Sigmoid colon (tissue), 4 donors: ENCODE results near the gene WASF2.
"Not testable (repeated sequence)": the region's sequence is repeated elsewhere in the genome, so short reads cannot be mapped to it uniquely, and the experiment has no call there.

Experiments used
- CTCF ChIP-seq, 4 experiments: fragments of 450-650 bp in 3 of 4; fragments of 200-600 bp in 1 of 4; IDR thresholded peaks; one replicate each; pipeline ENCODE4 v1.5.1; 2016 to 2019; ENCODE audit warnings: antibody characterized with exemption in 4 of 4, mild to moderate bottlenecking in 3 of 4, moderate library complexity in 2 of 4
- EP300 ChIP-seq, 4 donors: sonication (generic); formaldehyde crosslinking; IDR thresholded peaks; one replicate each; pipeline ENCODE4 v1.6.1; 2017; ENCODE audit warnings: antibody characterized with exemption in 4 of 4
- POLR2A ChIP-seq, 2 donors: fragments of 450-650 bp; IDR thresholded peaks; one replicate each; pipeline ENCODE4 v1.6.1; 2016; ENCODE audit warnings: antibody characterized with exemption in 2 of 2, mild to moderate bottlenecking in 2 of 2, moderate library complexity in 2 of 2
- POLR2AphosphoS5 ChIP-seq, 4 donors: sonication (generic); formaldehyde crosslinking; IDR thresholded peaks; one replicate each; pipeline ENCODE4 v1.6.1; 2017; ENCODE audit warnings: antibody characterized with exemption in 4 of 4

DNA sequence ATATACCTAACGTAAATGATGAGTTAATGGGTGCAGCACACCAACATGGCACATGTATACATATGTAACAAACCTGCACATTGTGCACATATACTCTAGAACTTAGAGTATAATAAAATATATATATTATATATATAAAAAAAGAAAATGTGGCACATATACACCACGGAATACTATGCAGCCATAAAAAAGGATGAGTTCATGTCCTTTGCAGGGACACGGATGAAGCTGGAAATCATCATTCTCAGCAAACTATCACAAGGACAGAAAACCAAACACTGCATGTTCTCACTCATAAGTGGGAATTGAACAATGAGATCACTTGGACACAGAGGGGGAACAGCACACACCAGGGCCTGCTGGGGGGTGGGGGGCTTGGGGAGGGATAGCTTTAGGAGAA lies 105.2 kb downstream of the WASF2 start:
- not testable (repeated sequence) for TF ChIP-seq POLR2A, POLR2AphosphoS5, CTCF, EP300 (IDR thresholded peaks at IDR 0.05)
